Stimulated activated CD4-positive, alpha-beta T cell treated with anti-CD3 and anti-CD28 coated beads, TNF-alpha, amount 100 ng/mL, for 48 hours (primary cell): Measurements from ENCODE around the gene MSMP.

Experiments used
- DNase-seq, 3 donors: peaks; one replicate each; pipeline ENCODE4 v3.0.0-alpha.2; 2020; ENCODE audit warnings: low read depth in 3 of 3

The MSMP gene

DNA sequence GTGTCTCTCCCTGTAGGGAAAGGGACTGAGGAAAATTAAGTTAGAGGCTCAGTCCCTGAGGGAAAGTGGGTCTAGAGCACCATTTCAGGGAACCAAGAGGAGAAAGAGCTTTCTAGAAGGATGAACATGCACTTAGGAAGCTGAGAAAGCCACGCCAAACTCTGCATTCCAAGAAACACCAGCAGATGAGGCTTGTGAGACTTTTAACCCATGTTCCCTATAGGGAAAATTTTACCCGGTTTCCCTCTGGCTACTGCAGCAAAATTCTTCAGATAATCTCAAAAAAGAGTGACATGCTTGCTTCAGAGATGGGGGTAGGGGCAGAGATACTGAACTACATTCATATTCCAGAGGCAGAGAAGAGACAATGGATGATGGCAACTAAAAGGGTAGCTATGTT is 30.6 kb downstream of the MSMP start:
- no peak for DNase-seq

DNA sequence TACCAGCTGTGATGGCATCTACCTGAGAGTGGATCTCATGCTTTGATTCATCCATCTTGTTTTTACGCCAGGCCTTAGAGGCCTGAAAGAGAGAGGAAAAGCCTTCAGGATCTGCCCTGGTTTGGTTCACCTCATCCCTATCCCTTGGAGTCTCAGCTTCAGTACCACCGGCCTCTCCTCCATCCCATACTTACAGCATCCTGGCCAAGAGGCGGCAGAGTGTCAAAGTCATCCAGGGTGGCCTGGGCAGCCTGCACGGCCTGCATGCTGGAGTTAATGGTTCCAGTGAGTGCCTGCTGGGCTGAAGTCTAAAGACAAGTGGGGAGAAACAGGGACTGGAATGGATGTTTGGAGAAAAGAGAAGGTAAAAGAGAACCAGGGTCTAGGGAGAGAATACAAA is 34.5 kb downstream of the MSMP start:
- DNase-seq, result no peak

DNA sequence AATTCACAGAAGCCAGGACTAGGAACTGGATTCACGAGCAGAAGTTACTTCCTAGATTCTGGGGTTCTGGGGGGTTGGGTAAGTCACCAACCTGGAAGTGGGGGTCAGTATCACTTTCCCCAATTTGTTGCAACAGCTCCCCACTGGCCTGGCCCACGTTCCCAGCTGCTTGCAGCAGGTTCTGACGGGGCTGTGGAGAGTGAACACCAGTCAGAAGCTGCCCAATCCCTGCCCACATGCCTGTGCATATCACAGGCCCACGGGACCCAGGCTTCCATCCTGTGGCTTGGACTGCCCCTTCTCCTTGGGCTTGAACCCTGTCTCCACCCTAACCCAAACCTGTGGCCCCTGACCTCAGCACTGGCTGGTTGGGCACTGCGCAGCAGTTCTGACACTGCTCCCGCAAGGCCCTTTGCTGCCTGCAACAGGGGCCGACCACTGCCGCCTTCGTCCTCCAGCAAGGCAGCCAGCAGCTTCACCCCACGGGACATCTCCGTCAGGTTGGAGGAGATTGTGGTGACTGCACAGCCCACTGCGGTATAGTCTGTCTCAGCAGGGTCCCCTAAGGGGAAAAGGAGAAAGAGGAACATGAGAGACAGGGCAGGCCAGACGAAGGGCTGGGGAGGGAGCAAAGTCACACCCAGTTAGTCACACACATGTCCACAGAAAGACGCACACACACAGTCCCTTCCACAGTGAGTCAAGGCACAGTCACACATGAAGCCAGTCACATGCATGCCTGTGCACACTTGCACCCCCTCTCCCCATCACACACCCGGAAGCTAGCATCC is 35.2 kb downstream of the MSMP start:
- no peak for DNase-seq

DNA sequence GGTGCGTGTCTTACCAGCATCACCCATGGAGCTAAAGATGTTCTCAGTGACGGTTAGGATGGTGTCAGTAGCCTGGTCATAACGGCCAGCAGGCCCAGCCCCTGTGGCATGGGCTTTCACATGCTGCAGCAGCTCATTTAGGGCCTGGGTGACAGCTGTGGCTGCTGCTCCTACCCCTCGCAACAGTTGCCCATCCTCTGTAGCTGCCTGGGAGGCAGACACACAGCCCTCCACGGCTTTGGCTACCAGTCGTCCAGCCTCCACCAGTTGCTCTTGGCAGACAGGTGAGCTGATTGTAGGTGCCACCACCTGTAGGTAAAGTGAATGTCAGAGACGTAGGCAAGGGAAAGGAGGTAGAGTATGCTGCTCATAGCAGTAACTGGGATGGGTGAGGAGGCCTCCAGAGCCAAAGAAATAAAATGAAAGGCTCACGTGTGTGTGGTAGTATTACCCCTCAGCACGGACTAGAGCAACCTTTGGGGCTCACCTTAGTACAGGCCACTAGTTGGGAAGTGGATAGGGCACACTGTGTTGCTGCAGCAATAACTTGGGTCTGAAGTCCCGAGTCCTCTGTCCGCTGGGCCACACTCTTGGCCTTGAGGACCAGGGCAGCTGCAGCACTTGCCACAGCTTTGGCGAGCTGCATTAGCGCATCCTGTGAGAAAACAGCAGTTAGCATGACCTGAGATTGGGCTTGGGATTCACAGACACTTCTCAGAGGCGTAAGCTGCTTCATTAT is 36.8 kb downstream of the MSMP start:
- DNase-seq, result no peak

DNA sequence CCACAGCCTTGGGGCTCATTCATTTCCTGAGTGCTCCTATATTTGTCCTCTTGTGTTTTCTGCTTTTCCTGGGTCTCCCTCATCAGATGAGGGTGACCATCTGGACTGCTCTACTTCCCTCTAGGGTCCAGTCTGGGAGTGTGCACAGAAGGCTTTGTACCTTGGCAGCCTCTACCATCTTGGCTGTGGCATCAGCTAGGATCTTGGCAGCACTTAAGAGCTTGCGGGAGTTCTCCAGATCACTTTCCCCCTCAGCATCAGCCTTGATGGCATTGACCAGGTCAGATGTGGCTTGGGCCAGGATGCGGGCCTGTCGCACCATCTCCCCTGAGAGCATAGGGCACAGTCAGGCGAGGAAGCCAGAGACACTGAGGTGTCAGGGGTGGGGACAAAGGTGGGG is 37.8 kb downstream of the MSMP start:
- DNase-seq, result no peak

DNA sequence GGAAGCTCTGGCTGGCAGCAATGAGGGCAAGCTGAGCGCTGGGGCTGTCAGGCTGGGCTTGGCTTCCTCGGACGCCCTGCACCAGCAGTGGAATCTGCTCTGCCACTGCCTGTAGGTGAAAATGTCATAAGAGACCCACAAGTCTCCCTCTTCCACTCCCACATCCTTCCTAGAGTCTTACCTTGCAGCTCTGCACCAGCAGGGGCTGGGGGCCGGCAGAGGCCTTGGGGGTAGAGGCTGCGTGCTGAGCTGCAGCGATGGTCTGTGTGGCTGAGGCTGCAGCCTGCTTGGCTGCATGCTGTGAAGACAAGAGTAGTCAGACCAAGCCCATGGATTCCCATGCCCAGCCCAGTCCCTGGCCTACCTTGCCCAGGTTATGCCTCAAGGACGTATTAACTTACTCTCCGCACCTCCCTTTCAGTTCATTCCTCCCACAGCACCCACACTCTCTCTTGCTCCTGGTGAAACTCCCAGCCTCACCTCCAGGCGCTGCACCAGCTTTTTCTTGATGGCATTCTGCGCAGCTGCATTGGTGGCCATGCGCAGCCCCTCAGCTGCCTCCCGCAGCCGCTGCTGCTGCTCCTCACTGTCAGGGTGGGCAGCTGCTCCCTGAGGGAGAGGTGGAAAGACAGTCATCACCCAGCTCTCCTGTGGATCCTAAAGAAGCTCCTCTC is 39.4 kb downstream of the MSMP start:
- DNase-seq, result no peak

DNA sequence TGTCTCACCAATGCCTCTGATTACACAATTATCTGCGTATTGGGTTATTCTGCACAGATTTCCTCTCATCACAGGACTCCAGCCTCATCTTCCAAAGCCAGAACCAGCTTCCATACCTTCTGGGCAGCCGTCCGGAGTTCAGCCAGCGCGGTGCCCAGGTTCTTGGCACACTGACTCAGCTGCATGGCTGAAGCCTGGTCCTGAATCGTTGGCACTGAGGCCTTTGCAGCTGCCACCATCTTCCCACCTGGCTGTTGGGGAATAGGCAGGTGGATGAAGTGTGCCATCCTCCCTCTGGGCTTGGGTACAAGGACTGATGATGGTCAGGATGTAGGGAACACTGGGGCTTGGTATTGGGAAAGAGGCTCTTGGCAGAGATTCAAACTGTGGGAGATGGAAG is 40.0 kb downstream of the MSMP start:
- no peak for DNase-seq

DNA sequence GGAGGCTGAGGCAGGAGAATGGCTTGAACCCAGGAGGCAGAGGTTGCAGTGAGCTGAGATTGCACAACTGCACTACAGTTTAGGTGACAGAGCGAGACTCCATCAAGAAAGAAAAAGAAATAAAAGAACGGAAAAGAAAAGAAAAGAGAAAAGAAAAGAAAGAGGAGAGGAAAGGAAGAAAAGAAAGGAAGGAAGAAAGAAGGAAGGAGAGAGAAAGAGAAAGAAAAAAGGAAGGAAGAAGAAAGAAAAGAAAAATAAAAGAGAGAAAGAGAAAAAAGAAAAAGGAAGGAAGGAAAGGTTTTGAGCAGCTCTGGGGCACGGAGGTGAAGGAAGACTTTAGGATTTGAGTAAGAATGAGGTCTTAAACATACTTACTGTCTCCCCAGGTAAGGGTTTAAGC is 40.5 kb downstream of the MSMP start:
- no peak for DNase-seq

DNA sequence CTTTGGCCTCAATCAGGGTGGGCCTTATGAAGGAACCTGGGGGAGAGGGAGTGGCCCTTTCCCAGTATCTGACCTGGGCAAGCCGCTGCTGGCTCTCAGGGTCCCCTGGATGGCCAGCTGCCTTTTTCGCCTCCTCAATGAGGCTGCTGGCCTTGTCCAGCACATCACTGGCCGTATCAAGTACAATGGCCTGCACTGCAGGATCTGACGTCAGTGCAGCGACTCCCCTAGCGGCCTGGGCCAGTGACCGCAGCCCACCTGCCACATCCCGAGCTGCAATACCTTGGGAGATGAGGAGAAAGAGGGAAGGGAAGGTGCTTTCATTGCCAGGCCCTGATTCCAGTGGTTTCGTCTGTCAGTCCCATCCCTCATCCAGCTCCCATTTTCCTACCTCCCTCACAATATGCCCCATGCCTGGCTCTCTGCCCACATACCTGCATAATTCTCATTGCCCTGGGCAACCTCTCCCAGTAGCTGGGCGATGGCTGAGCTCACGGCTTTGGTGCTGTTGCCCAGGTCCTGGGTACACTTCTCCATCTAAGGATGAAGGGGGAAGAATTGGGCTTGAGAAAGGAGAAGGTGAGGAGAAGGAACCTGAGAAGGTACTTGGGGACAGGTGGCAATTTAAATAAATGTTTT is 41.2 kb downstream of the MSMP start:
- no peak for DNase-seq

DNA sequence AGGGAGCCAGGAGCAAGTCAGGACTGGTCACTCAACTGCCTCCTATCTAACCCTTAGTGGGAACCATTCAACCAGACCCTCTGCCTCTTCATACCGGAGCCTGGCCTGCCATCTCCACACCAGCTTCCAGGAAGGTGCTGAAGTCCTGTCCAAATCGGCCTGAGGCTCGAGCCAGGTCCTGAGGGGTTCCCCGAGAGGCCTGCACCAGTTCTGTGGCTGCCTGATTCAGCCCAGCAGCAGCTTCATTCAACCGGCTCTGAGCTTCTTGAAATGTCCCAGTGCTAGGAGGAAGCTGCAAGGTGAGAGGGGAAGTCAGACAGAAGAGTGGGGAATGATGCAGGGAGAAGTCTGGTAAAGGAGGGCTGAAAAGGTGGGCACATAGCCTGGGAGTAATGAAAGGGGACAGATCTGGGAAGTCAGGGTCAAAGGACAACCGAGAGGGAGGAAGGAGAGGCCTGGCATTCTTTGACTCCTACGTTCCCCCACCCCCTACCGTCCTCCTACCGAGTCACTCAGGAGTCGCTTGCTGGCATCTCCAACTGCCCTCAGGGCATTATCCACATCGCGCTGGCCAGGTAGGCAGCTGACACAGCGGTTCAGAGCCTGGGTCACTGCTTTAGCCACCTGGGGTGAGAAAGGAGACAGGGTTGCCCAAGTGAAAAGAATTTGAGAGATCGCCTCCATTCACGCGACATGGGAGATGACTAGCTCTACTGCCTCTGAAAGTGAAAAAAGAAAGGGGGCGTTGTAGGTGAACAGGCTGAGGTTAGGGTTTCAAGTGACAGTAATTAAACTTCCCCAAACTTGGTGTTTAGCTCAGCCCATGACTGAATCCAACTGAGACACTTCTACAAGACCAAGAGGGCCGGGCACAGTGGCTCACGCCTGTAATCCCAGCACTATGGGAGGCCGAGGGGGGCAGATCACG is 42.3 kb downstream of the MSMP start:
- no peak for DNase-seq

DNA sequence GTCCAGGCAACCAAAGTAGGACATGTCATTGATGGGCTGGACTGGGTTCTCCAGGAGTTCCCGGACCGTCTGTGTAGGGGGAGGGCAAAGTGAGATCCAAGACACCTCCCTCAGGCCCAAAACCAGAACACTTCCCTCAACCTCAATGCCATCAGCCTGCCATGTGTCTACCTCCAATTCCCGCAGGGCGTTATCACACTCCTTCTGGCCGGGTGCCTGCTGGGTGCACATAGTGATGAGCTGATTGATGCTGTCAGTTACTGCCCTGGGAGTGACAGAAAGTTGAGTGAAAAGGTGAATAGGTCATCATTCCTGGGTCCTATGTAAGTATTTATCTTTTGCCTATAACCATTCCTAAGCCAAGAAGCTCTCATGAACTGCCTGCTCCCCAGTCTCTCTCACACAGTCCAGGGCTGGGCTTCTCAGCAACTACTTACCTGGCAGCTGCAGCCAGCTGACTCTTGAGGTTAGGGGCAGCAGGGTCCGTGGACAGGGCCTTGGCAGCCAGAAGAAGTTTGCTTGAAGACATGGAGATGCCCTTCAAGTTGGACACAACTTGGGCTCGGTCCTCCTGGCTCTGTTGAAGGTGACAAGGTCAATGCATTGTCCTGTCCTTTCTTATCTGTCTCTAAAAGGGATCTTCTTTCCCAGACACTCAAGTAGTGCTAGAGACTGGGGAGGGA is 43.1 kb downstream of the MSMP start:
- no peak for DNase-seq

DNA sequence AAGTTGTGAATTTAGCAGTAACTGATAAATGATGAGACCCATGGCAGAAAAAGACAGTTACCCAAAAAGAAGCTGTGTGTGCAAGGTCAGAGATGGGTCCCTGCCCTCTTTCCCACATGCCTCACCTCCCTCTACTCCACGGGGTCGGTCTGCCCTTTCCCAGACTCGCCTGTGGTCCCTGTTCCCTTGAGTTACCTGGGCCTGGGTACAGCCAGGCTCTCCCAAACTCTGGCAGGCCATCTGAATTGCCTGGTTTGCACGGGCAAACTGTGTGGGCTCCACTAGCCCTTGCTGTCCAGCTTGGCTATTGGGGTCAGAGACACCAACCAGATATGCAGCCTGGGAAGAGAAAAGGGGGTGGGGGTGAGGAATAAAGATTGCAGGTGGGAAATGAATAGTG is 45.9 kb downstream of the MSMP start:
- no peak for DNase-seq

DNA sequence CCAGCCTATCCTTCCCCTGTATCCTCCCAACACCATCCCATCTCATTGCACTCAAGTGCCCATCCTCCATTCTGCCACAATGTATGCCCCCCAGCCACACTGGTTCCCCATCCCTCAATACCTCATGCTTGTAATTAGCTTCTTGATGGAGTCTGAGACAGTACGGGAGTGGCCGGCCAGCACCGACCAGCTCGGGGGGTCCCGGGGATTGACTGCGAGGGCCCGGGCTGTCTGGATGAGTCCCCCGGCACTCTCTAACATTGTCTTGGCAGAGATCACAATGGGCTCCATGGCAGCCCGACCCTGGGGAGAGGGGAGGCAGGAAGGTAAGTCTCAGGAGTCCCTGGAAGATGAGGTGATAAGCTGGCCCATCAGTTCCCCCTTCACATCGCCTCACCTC is 47.1 kb downstream of the MSMP start:
- no peak for DNase-seq

DNA sequence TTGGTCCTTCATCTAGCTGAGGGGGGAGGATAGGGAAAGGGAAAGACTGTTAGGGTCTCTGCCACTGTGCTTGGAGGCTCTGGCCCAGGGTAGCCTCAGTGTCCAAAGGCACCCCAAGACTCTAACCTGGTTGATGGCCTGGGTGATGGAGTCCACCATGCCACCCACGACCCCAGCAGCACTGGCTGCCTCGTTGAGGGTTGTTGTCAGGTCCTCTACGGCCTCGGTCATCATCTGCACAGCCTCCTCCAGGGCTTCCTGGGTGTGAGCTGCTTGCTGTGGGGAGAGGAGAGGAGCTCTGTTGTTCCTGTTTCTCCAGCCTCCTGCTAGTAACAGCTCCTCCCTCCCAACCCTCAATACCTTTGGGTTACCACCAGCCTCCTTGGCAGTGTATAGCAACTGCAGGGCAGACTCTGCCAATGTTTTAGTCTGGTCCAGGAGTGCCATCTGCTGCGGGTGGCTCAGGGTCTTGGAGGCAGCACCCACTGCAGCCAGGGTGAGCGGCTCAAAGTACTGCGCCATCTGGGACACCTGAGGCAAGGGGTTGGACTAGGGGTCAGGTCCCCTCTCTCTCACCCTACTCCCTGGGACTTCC is 48.1 kb downstream of the MSMP start:
- no peak for DNase-seq

DNA sequence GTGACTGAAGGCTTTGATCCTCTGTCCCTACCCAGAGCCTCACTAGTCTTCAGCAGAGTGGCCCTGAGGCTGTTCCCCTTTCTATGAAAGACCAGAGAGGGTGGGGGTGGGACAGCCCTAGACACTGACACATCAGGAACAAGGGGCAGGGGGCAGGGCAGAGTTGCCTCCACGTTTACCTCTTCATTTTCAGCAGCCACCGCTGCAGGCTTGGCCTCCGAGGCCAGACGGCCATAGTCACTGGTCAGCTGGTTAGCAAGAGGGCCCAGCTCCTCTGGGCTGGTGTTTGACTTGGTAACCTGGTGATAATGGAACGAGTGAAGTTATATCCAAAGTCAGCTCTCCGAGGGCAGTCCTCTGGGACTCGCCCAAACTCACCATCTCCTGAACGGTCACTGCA is 48.7 kb downstream of the MSMP start:
- no peak for DNase-seq

DNA sequence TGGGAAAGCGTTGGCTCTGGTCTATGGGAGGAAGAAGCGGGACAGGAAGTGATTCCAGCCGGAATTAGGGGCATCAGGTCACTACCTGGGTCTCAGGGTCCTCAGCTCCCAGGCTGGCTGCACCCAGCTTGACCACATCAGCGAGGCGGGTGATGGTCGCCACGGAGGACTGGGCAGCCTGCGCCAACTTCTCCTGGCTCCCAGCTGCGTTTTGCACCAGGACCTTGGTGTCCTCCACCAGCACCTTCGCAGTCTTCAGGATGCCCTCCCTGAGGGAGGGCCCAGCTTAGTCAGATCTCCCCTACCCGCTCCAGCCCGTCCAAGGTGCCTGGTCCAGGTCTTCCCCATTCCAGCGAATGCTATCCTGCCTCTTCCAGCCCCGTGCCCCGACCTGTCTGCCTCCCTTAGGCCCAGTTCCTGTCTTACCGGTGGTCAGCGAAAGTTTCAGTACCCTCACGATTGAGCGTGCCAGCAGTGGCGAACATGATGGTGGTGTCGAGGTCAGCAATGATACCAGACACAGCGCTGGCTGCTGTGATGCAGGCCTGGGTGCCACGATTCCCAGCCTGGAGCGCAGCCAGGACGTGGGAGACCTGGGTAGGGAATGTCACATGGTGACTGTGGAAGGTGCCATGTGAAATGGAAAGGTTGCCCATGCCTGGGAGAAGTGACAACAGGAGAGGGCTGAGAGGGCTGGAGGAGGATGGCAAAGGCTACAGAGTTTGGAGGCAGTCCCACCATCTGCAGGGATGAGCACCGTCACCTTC is 50.0 kb downstream of the MSMP start:
- DNase-seq, result no peak
